HepG2 (cell line): Measurements from ENCODE around the gene UBE2E1.

Experiments
- BCLAF1 ChIP-seq: fragments of 450-650 bp; IDR thresholded peaks from 2 replicates; pipeline ENCODE4 v1.6.1; 2017; ENCODE audit warnings: mild to moderate bottlenecking
- E2F1 ChIP-seq: sonication (generic); formaldehyde crosslinking; IDR thresholded peaks from 2 replicates; pipeline ENCODE4 v1.5.0; 2020; ENCODE audit warnings: missing genetic modification reagents
- GABPB1 ChIP-seq: IDR thresholded peaks from 2 replicates; pipeline ENCODE4 v1.6.1; 2016; ENCODE audit warnings: mild to moderate bottlenecking, missing genetic modification reagents, moderate library complexity, missing compliant biosample characterization
- MAFF ChIP-seq: IDR thresholded peaks from 2 replicates; pipeline ENCODE4 v1.6.1; 2011; ENCODE audit warnings: low read depth, low read length, improper control_type of control experiment
- NFYB ChIP-seq: sonication (generic); formaldehyde crosslinking; IDR thresholded peaks from 2 replicates; pipeline ENCODE4 v1.4.0; 2020; ENCODE audit warnings: missing genetic modification reagents
- POLR2A ChIP-seq, 2 experiments: IDR thresholded peaks; 2 replicates each; pipeline ENCODE4 v1.6.1; 2011; ENCODE audit warnings: low read depth in 2 of 2, low read length in 2 of 2, mild to moderate bottlenecking in 1 of 2, moderate library complexity in 1 of 2; ENCODE audit not compliant: insufficient read depth in 1 of 2
- REST ChIP-seq, 2 experiments: IDR thresholded peaks; 2 replicates each; pipeline ENCODE4 v1.6.1; 2011 to 2012; ENCODE audit warnings: low read length in 2 of 2, borderline replicate concordance in 1 of 2, low read depth in 1 of 2, mild to moderate bottlenecking in 1 of 2, moderate library complexity in 1 of 2
- ZFX ChIP-seq: sonication (generic); formaldehyde crosslinking; IDR thresholded peaks from 2 replicates; pipeline ENCODE4 v1.4.0; 2020; ENCODE audit warnings: mild to moderate bottlenecking, low read depth, missing genetic modification reagents, moderate library complexity
- ZNF660 ChIP-seq: sonication (generic); formaldehyde crosslinking; IDR thresholded peaks from 2 replicates; pipeline ENCODE4 v1.5.1; 2020; ENCODE audit warnings: mild to moderate bottlenecking, low read depth, missing genetic modification reagents, borderline replicate concordance

- no peak for TF ChIP-seq REST (IDR thresholded peaks at IDR 0.05; ENCODE audit: borderline replicate concordance in 1 of 2, low read depth in 1 of 2, low read length in 2 of 2)
- no peak for TF ChIP-seq ZFX (CRISPR knock-in tag)
- TF ChIP-seq GABPB1 (CRISPR knock-in tag) = no peak
- no peak for TF ChIP-seq POLR2A (IDR thresholded peaks at IDR 0.05; ENCODE audit: insufficient read depth in 1 of 2, low read depth in 2 of 2, low read length in 2 of 2)
- TF ChIP-seq BCLAF1 = no peak
- TF ChIP-seq ZNF660 = no peak
- TF ChIP-seq E2F1 (CRISPR knock-in tag) = no peak
- no peak for TF ChIP-seq NFYB (CRISPR knock-in tag)
- no peak for TF ChIP-seq MAFF
Measured at GRCh38 chr3:23823620-23824019, 17.9 kb downstream of the UBE2E1 start.
